ENCODE measurements around the gene MEGF6. TPM values are rescaled to one million over a fixed set of nuclear protein-coding genes. Genes with fewer than 3 reads are reported as not detected.

Gene MEGF6
- total RNA-seq, 2 experiments from 2014 or later: 1.7 to 2.5 TPM

GRCh38 chr1:3471356-3472087 is 139.8 kb downstream of the MEGF6 start:
- H3K27ac Mint-ChIP-seq: no peak overlapping the region
- no peak overlapping the region for H3K4me3 Mint-ChIP-seq
- H3K4me1 Mint-ChIP-seq: no peaks in the 10 kb centered on the region
- no peaks in the 10 kb centered on the region for H3K36me3 Mint-ChIP-seq
- DNase-seq: no peak
- no peaks in the 10 kb centered on the region for H3K27me3 Mint-ChIP-seq
- H3K9me3 Mint-ChIP-seq: no peaks in the 10 kb centered on the region

GRCh38 chr1:3470650-3471355 is 140.5 kb downstream of the MEGF6 start:
- Mint-ChIP-seq H3K4me3 (no peak overlapping the region), H3K4me1 (no peaks in the 10 kb centered on the region), H3K27me3 (no peaks in the 10 kb centered on the region), H3K27ac (peak overlapping the region; percentile 5), H3K36me3 (no peaks in the 10 kb centered on the region), H3K9me3 (no peaks in the 10 kb centered on the region)
- DNase-seq: no peak

GRCh38 chr1:3469849-3470649 is 141.3 kb downstream of the MEGF6 start:
- no peaks in the 10 kb centered on the region for H3K4me1 Mint-ChIP-seq
- no peaks in the 10 kb centered on the region for H3K9me3 Mint-ChIP-seq
- H3K27ac Mint-ChIP-seq: peak overlapping the region; percentile 5
- no peak overlapping the region for H3K4me3 Mint-ChIP-seq
- no peaks in the 10 kb centered on the region for H3K27me3 Mint-ChIP-seq
- H3K36me3 Mint-ChIP-seq: no peaks in the 10 kb centered on the region
- no peak for DNase-seq

GRCh38 chr1:3469104-3469848 is 142.0 kb downstream of the MEGF6 start:
- Mint-ChIP-seq H3K27me3 (no peaks in the 10 kb centered on the region), H3K4me1 (no peaks in the 10 kb centered on the region), H3K27ac (no peak overlapping the region), H3K4me3 (no peak overlapping the region), H3K9me3 (no peaks in the 10 kb centered on the region), H3K36me3 (no peaks in the 10 kb centered on the region)
- DNase-seq: no peak

GRCh38 chr1:3468236-3469103 is 142.8 kb downstream of the MEGF6 start:
- Mint-ChIP-seq H3K4me1 (no peaks in the 10 kb centered on the region), H3K27ac (no peak overlapping the region), H3K9me3 (no peaks in the 10 kb centered on the region), H3K4me3 (no peak overlapping the region), H3K27me3 (no peaks in the 10 kb centered on the region), H3K36me3 (no peaks in the 10 kb centered on the region)
- no peak for DNase-seq

- no peaks in the 10 kb centered on the region for H3K9me3 Mint-ChIP-seq
- DNase-seq: no peak
- H3K27ac Mint-ChIP-seq: no peak overlapping the region
- H3K4me1 Mint-ChIP-seq: no peaks in the 10 kb centered on the region
- no peaks in the 10 kb centered on the region for H3K27me3 Mint-ChIP-seq
- no peaks in the 10 kb centered on the region for H3K36me3 Mint-ChIP-seq
- H3K4me3 Mint-ChIP-seq: no peak overlapping the region
Measured at GRCh38 chr1:3467096-3468036, 143.9 kb downstream of the MEGF6 start.

GRCh38 chr1:3466366-3467075 is 144.8 kb downstream of the MEGF6 start:
- no peaks in the 10 kb centered on the region for H3K27me3 Mint-ChIP-seq
- no peak overlapping the region for H3K27ac Mint-ChIP-seq
- H3K9me3 Mint-ChIP-seq: no peaks in the 10 kb centered on the region
- no peaks in the 10 kb centered on the region for H3K4me1 Mint-ChIP-seq
- no peak for DNase-seq
- H3K36me3 Mint-ChIP-seq: no peaks in the 10 kb centered on the region
- H3K4me3 Mint-ChIP-seq: no peak overlapping the region

- no peak for DNase-seq
Measured at GRCh38 chr1:3465935-3466321, 145.4 kb downstream of the MEGF6 start.

GRCh38 chr1:3465091-3465934 is 146.0 kb downstream of the MEGF6 start:
- Mint-ChIP-seq H3K4me1 (no peaks in the 10 kb centered on the region), H3K36me3 (no peaks in the 10 kb centered on the region), H3K27ac (no peak overlapping the region), H3K4me3 (no peak overlapping the region), H3K9me3 (no peaks in the 10 kb centered on the region), H3K27me3 (no peaks in the 10 kb centered on the region)
- DNase-seq: no peak

More at GRCh38 chr1:3465935-3466321, 145.4 kb downstream of the MEGF6 start:
- Mint-ChIP-seq H3K27ac (no peak overlapping the region), H3K4me3 (no peak overlapping the region), H3K9me3 (no peaks in the 10 kb centered on the region), H3K27me3 (no peaks in the 10 kb centered on the region), H3K4me1 (no peaks in the 10 kb centered on the region), H3K36me3 (no peaks in the 10 kb centered on the region)

GRCh38 chr1:3464649-3465025 is 146.7 kb downstream of the MEGF6 start:
- no peak for DNase-seq
- H3K4me3 Mint-ChIP-seq: no peak overlapping the region

GRCh38 chr1:3463891-3464648 is 147.2 kb downstream of the MEGF6 start:
- H3K27ac Mint-ChIP-seq: no peak overlapping the region
- no peaks in the 10 kb centered on the region for H3K4me1 Mint-ChIP-seq
- DNase-seq: no peak
- no peaks in the 10 kb centered on the region for H3K27me3 Mint-ChIP-seq
- no peaks in the 10 kb centered on the region for H3K9me3 Mint-ChIP-seq
- H3K4me3 Mint-ChIP-seq: no peak overlapping the region
- no peaks in the 10 kb centered on the region for H3K36me3 Mint-ChIP-seq

More at GRCh38 chr1:3464649-3465025, 146.7 kb downstream of the MEGF6 start:
- Mint-ChIP-seq H3K36me3 (no peaks in the 10 kb centered on the region), H3K27me3 (no peaks in the 10 kb centered on the region), H3K9me3 (no peaks in the 10 kb centered on the region), H3K4me1 (no peaks in the 10 kb centered on the region), H3K27ac (no peak overlapping the region)

All from activated naive CD8-positive, alpha-beta T cell treated with anti-CD3 and anti-CD28 coated beads for 36 hours (primary cell).